HG03520 (cell line): ENCODE measurements around the gene NANS.

Experiments
- ATAC-seq: cut with Tn5 transposase; IDR thresholded peaks from one replicate; pipeline ENCODE4 v1.9.1; 2021; ENCODE audit warnings: mild to moderate bottlenecking, moderate library complexity; ENCODE audit not compliant: unreplicated experiment

NANS gene

DNA sequence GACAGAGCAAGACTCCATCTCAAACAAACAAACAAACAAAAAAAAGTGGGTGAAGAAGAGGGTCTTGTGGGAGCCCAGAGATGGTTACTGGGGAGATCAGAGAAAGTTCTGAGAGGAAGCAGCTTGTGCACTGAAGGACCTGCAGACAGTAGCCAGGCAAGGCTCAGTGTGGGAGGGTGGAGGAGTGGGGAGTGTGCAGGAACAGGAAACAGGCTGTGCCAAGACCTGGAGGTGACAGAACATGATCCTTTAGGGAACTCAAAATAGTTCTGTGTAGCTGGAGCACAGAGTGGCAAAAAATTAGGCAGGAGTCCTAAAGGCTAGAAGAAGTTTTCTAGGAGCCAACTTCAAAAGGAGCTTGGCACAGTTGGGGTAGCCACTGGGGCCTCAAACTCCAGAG lies 19.2 kb upstream of the NANS start:
- no peak for ATAC-seq

DNA sequence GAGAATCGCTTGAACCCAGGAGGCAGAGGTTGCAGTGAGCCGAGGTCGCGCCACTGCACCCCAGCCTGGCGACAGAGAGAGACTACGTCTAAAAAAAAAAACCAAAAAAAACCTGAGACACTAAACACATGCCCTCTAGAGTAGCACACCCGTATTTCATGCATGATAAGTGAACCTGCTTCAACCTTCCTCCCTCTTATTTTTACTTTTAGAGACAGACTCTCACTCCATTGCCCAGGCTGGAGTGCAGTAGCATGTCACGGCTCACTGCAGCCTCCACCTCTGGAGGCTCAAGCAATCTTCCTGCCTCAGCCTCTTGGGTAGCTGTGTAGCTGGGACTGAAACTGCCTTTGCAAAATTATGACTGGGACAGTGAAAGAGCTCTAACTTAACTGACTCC lies 17.6 kb upstream of the NANS start:
- ATAC-seq = peak; percentile 41

DNA sequence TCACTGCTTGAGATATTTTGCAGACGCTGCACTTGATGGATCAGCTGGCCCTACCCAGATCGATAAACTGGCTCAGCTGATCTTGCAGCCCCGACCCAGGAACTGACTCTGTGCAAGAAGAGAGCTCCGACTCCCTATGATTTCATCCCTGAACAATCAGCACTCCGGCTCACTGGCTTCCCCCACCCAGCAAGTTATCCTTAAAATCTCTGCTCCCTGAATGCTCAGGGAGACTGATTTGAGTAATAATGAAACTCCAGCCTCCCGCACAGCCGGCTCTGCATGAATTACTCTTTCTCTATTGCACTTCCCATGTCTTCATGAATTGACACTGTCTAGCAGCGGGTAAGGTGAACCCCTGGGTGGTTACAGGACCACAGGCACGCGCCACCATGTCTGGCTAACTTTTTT lies 16.9 kb upstream of the NANS start:
- peak; percentile 34 for ATAC-seq

DNA sequence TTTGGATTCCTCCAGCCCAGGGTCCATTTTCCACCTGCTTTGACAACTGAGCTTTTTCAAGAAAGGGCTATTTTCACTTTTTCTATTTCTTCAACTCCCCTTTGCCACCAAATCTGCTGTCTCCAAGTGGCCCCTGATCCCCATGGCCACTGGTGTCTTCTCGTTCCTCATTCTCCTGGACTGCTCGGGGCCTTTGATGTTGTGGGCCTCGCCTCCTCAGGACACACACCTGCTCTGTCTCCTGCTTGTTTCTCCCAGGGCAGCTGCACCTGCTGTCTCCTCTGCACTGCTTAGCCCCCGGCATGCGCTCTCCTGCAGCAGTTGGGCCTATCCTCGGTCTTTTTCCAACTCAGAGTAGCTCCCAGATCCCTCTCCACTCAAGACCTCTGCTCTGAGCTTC lies 16.3 kb upstream of the NANS start:
- no peak for ATAC-seq

DNA sequence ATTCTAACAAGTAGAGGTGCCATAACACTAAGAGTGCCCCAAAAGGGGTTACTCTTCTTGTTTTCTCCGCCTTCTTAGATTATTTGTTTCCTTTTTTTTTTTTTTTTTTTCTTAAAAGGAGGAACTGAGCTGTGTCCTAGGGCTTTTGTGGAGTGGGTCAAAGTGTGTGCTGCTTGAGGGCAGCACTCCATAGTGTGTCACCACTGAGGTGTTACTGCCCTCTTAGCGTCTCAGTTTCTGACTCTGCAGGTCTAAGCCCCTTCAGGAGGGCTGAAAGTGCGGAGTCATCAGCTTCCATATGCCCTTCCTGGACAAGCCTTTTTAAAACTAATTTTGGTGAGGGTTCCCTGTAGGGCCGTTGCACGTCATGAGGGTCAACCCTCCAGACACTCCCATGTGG lies 12.6 kb upstream of the NANS start:
- ATAC-seq = no peak

DNA sequence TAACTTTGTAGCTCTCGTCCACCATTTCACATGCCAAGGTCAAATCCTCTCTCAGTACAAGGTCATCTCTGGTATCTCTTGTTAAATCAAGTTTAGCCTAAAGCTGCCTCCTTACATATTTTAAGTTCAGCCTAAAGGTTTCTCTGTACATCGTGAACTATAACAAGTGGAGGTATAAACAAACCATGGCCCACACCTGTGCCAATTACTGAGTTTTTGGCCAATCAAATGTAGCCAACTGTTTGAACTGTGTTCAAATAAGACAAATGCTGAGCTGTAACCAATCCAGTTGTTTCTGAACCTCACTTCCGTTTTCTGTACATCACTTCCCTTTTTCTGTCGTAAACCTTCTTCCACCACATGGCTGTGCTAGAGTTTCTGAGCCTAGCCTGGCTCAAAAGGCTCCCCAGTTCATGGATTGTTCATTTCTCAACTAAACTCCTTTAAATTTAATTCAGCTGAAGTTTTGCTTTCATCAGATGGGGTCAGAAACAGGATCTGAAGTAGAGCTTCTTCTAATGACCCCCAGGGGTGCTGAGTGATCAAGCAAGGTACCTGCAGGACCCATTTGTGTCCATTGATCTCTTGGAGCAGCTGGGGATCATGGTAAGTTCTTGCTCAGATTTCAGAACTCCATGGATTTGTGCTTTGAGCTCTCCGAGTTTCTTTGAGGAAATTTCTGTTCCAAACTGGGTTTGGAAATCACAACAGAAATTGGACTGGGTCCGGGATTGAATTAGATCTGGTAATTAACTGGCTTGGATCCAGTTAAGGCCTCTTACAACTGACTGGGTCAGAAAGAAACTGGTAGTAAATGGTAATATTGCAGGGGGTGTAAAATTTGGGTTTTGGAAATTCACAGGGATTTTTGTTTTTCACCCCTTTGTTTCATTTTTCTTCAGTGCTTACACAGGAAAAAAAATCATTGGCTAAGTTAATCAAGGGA lies 11.0 kb upstream of the NANS start:
- peak; percentile 80 for ATAC-seq

DNA sequence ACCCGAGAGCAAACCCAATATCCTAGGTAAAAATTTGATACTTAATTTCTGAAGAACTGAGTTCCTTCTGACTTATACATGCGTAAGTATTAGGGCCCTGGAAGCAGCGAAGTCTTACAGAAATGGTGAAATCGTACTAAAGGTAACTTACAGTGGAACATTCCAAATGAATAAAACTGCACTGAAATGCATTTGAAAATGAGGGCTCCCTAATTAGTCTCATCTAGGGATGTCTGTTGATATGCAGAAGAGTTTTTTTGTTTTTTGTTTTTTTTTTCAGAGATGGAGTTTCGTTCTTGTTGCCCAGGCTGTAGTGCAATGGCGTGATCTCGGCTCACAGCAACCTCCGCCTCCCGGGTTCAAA lies 10.4 kb upstream of the NANS start:
- ATAC-seq = no peak

DNA sequence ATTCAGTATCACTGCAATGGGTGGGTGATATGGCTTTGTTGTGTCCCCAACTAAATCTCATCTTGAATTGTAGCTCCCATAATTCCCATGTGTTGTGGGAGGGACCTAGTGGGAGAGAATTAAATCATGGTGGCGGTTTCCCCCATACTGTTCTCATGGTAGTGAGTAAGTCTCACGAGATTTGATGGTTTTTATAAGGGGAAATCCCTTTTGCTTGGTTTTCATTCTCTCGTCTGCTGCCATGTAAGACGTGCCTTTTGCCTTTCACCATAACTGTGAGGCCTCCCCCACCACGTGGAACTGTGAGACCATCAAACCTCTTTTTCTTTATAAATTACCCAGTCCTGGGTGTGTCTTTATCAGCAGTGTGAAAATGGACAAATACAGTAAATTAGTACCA lies 9.5 kb upstream of the NANS start:
- ATAC-seq = no peak

DNA sequence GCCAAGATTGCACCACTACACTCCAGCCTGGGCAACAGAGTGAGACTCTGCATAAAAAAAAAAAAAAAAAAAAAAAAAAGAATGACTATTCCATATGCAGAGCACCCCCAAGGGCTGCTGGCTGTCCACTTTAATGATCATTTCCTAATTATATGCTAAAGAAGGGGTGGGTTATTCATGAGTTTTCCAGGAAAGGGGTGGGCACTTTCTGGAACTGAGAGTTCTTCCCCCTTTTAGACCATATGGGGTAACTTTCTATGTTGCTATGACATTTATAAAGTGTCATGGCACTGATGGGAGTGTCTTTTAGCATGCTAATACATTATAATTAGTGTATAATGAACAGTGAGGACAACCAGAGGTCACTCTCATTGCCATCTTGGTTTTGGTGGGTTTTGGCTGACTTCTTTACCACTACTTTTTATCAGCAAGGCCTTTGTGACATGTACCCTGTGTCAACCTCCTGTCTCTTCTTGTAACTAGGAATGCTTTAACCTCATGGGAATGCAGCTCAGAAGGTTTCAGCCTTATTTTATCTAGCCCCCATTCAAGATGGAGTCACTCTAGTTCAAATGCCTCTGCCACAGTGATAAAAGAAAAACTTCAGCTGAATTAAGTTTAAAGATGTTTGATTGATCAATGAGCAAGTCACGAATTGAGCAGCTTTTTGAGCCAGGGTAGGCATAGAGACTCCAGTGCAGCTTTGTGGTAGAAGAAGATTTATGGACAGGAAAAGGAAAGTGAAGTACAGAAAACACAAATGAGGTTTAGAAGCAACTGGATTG lies 7.1 kb upstream of the NANS start:
- no peak for ATAC-seq

DNA sequence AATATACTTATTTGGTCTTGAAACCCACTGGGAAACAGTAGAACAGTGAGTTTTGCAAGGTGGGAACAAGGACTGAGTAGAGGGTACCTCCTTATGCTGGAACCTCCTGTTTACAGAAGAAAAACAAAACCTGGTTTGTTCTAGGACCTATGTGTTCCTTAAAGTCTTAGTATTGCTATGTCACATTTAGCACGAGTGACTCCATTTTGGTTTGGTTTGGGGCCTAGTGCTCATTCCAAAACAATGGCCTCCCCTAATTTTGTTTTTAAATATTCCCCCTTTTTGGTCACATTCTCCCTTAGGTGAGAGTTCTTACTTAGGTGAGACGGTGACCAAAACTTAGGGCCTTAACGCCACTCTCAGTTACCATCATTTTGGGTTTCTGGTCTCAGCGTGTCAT lies 6.2 kb upstream of the NANS start:
- no peak for ATAC-seq

DNA sequence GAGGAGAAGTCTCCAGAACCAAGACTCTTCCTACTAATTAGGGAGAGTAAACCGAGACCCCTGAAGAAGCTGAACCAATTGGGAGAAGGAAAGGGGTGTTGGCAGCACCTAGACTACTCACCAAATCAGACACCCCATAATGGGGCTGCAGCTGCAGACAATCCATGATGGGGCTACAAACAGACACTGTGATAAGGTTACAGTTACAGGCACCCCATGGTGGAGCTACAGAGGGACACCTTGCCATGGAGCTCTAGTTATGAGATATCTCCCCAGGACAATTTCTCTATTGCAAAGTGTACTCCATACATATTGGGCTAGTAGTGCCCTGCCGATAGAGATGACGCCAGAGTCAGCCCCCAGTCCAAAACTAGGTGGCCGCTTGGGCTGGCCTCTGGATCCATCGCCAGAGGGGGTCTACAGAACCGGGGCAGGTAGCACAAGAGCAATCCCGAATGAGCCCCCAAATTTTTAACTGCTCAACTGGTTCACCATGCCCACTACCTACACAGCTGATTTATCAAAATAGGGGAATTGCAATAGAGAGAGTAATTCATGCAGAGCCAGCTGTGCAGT lies 2.1 kb upstream of the NANS start:
- ATAC-seq = no peak

DNA sequence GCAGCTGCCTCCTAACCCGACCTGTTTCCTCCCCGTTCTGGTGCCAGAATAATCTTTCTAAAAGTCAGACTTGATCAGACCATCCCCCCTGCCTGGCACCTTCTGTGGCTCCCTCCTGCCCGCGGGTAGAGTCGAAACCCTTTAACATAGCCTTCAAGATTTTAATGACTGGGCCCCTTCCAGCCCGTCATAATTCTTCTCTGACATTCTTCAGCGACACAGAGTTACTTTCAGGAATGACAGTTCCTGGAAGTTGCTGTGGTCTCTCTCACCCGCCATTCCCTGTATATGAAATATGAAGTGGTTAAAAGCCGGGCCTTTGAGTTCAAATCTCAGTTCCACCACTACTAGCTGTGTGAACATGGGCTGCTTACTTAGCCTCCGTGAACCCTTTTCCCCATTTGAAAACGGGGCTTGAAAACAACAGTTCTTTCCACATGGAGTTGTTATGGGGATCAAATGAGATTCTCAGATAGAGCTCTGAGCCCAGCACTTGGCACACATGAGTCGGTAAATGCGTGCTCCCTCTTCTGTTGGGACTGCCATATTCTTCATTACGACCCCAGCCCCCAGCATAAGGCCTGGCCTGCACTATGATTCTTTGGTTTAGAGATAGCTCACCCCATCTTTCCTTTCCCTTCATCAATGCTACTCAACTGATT lies 737 bp downstream of the NANS start:
- no peak for ATAC-seq

DNA sequence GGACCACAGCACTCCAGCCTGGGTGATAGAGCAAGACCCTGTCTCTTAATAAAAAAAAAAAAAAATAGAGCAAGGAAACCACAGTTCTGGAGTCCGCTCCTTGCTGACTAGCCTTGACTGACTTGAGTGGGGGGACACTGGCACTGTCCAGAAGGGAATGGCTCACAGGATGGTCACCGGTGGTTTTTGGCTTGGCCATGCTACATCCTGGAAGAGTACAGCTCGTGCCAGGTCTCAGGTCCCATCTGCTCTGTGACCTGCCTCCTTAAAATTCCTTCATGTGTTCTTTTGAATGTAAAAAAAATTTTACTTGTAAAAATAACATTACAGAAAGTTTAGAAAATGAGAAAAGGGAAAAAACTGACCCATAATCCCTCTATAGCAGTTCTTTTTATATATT lies 5.6 kb downstream of the NANS start:
- ATAC-seq = no peak

DNA sequence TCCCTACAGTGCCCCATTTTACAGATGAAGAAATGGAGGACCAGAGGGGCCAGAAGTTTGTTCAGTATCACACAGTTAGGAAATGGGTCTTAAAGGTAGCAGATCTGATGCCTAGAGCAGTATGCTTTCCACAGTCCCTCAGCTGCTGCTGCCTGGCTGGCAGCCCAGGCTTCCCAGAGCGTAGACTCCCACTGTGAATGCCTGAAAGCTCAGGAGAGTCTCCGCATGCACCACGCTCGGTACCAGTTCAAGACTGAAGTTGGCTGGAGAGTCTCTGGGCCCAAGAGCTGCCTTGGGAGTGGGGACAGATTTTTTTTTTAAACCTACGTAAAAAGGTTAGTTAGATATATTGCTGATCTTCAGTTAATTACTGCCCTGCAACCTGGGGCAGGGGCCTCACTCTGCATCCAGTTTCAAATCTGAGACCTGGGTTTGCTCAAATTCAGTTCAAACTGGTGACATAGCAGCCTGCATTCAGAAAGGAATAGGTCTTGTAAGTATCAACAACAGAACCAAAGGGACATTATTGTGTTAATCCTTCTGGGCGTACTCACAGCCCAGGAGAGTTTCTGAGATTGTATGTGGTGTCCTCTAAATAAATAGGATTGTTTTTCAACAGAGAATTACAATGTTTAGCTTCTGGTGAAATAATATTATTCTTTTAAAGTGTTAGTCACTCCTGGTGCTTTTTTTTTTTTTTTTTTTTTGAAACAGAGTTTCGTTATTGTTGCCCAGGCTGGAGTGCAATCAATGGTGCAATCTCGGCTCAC lies 8.3 kb downstream of the NANS start:
- ATAC-seq = no peak

DNA sequence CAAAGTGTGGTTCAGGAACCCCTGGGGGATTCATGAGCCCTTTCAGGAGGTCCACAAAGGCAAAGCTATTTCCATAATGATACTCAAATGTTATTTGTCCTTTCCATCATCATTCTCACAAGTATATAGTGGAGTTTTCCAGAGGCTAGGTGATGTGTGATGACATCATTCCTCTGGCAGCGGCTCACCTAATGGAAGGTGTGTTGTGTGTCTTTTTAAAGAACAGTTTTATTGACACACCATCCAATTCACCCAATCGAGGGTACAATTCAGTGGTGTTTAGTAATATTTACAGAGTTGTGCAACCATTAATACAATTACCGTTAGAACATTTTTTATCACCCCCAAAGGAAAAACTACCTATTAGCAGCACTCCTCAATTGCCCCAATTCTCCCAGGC lies 9.7 kb downstream of the NANS start:
- no peak for ATAC-seq

DNA sequence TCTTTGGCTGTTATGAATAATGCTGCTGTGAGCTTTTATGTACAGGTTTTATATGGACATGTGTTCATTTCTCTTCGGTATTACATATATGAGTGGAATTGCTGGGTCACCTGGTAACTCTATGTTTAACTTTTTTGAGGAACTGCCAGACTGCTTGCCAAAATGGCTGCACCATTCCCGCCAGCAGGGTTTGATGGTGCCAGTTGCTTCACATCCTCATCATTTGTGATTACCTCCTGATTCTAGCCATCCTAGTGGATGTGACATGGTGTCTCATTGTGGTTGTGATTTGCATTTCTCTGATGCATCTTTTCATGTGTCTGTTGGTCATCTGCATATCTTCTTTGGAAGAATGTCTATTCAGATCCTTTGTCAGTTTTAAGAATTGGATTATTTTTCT lies 10.7 kb downstream of the NANS start:
- no peak for ATAC-seq

DNA sequence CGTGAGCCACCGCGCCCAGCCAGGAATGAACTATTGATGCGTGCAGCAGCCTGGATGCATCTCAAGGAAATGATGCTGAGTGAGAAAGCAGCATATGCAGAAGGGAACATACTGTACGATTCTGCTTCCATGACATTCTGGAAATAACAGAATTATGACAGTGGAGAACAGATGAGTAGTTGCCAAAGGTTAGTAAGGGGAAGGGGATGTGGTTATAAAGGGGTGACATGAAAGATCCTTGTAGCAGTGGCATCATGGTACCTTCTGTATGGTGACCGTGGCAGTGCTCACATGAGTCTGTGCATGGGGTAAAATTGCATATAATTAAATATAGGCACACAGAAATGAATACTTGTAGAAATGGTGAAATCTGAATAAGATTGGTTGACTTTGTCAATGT lies 13.0 kb downstream of the NANS start:
- no peak for ATAC-seq

DNA sequence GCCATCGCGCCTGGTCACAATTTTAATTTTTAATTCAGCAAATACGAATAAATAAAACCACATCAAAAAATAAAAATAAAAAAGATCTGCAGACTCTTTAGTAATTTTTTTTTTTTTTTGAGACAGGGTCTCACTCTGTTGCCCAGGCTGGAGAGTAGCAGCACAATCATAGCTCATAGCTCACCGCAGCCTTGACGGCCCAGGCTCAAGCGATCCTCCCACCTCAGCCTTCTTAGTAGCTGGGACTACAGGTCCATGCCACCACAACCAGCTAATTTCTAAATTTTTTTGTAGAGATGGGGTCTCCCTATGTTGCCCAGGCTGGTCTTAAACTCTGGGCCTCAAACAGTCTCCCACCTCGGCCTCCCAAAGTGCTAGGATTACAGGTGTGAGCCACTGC lies 14.2 kb downstream of the NANS start:
- ATAC-seq = no peak

DNA sequence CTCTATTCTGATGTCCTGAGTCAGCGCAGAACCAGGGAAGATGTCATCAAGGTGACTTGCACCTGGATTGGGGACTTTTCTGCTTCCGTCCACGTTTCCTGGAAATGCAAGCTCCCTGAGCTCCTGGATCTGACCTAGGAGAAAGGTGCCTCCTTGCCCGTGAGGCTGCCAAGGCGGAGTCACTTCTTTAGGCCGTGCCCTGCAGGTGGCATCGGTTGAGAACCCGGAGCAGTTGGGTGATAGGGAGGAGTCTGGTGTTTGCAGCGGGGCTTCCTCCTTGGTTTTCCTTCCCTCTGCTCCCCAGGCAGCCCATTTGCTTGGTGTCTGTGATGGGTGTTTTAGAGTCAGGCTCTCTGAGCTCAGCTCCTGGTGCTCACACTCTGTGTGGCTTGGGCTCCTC lies 15.2 kb downstream of the NANS start:
- no peak for ATAC-seq

DNA sequence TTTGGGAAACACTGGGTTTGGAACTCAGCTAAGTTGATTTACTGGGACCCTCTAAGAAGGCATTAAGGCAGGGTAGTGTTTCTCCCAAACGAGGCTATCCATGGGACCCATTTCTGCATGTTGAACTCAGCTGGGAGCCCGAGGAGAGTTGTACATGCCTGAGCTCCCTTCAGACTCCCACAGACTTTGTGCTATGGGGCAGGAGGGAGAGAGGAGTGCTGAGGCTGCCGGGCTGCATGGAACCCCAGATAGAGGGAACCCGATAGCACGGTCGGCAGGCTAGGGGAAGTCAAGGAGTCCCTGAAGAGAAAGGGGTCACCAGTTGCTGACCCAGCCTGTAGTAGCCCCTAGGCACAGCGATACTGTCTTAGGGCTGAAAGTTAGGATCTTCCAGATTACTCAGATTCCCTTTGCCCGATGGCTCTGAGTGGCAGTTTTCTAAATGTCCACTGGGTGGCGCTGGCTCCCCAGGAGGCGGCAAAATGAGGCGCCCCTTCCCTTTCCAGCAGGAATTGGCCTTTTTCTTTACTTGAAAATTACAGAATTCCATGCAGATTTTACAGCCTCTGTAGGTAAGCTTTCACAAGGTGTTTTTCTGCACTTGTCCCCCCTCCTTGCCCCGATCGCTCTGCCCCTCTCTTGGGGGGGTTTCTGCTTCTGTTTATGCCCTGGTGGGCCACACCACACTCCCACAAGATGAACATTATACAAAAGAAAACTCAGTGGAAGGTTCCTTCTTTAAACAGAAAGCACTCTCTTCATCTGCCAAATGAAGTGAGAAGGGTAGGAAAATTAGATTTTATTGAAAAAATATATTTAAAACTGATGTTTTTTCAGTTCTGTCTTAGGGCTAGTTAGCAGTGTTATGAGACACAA lies 17.8 kb downstream of the NANS start:
- ATAC-seq = no peak
